IMR-90 (cell line): Measurements from ENCODE around the gene SOX4.

Experiments
- MAZ ChIP-seq: IDR thresholded peaks from 2 replicates; pipeline ENCODE4 v1.6.1; 2012; ENCODE audit warnings: low read depth, mild to moderate bottlenecking, low read length, improper control_type of control experiment, moderate library complexity, borderline replicate concordance
- NFE2L2 ChIP-seq: fragments of 150-350 bp; IDR thresholded peaks from 2 replicates; pipeline ENCODE4 v1.6.1; 2016; ENCODE audit warnings: low read depth, mild to moderate bottlenecking, low read length
- RCOR1 ChIP-seq: IDR thresholded peaks from 2 replicates; pipeline ENCODE4 v1.6.1; 2012; ENCODE audit warnings: mild to moderate bottlenecking, low read length, improper control_type of control experiment; ENCODE audit not compliant: insufficient replicate concordance
- USF2 ChIP-seq: fragments of 150-350 bp; IDR thresholded peaks from 2 replicates; pipeline ENCODE4 v1.6.1; 2017; ENCODE audit warnings: mild to moderate bottlenecking, antibody characterized with exemption, low read length, low read depth
- TF ChIP-seq, protein P1 (sequence below): conservative IDR thresholded peaks from 2 replicates; pipeline ENCODE4 v1.5.1; 2012; ENCODE audit warnings: mild to moderate bottlenecking, low read depth, low read length, improper control_type of control experiment
- TF ChIP-seq, protein P2 (sequence below): fragments of 150-350 bp; IDR thresholded peaks from 2 replicates; pipeline ENCODE4 v1.6.1; 2016; ENCODE audit warnings: low read depth, mild to moderate bottlenecking, low read length, moderate library complexity, borderline replicate concordance

GRCh38 chr6:21626756-21627155 lies 33.2 kb downstream of the SOX4 start:
- TF ChIP-seq MAZ (no peak), RCOR1 (no peak), USF2 (no peak), NFE2L2 (no peak)
- TF ChIP-seq, protein P1, sequence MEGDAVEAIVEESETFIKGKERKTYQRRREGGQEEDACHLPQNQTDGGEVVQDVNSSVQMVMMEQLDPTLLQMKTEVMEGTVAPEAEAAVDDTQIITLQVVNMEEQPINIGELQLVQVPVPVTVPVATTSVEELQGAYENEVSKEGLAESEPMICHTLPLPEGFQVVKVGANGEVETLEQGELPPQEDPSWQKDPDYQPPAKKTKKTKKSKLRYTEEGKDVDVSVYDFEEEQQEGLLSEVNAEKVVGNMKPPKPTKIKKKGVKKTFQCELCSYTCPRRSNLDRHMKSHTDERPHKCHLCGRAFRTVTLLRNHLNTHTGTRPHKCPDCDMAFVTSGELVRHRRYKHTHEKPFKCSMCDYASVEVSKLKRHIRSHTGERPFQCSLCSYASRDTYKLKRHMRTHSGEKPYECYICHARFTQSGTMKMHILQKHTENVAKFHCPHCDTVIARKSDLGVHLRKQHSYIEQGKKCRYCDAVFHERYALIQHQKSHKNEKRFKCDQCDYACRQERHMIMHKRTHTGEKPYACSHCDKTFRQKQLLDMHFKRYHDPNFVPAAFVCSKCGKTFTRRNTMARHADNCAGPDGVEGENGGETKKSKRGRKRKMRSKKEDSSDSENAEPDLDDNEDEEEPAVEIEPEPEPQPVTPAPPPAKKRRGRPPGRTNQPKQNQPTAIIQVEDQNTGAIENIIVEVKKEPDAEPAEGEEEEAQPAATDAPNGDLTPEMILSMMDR, result no peak
- TF ChIP-seq, protein P2, sequence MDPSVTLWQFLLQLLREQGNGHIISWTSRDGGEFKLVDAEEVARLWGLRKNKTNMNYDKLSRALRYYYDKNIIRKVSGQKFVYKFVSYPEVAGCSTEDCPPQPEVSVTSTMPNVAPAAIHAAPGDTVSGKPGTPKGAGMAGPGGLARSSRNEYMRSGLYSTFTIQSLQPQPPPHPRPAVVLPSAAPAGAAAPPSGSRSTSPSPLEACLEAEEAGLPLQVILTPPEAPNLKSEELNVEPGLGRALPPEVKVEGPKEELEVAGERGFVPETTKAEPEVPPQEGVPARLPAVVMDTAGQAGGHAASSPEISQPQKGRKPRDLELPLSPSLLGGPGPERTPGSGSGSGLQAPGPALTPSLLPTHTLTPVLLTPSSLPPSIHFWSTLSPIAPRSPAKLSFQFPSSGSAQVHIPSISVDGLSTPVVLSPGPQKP, result no peak
